ENCODE measurements around the gene C1QB.

- TF ChIP-seq CTCF (IDR thresholded peaks at IDR 0.05; ENCODE audit: insufficient read depth, low read length) (no peak), REST (IDR thresholded peaks at IDR 0.05; ENCODE audit: insufficient replicate concordance, low read depth) (no peak), GABPA (IDR thresholded peaks at IDR 0.05; ENCODE audit: low read depth) (no peak), POLR2AphosphoS5 (IDR thresholded peaks at IDR 0.05; ENCODE audit: low read depth) (no peak), SPI1 (IDR thresholded peaks at IDR 0.05; ENCODE audit: borderline replicate concordance, low read depth) (no peak)
Observed at GRCh38 chr1:22621761-22622160, 31.3 kb upstream of the C1QB start.

Measured in HL-60 (cell line).